IPS-11a (cell line): ENCODE results near the gene ACSL3.

Experiments
- H3K4me3 ChIP-seq: one replicate; pipeline ENCODE4 v1.5.1; 2013; ENCODE audit warnings: low read depth, low read length, control low read depth

The ACSL3 gene

GRCh38 chr2:222878877-222879603, 18.2 kb downstream of the ACSL3 start:
- no peak overlapping the region for H3K4me3 ChIP-seq

- H3K4me3 ChIP-seq = no peak overlapping the region
These were observed 18.7 kb downstream of the ACSL3 start for GRCh38 chr2:222879604-222879933.

DNA sequence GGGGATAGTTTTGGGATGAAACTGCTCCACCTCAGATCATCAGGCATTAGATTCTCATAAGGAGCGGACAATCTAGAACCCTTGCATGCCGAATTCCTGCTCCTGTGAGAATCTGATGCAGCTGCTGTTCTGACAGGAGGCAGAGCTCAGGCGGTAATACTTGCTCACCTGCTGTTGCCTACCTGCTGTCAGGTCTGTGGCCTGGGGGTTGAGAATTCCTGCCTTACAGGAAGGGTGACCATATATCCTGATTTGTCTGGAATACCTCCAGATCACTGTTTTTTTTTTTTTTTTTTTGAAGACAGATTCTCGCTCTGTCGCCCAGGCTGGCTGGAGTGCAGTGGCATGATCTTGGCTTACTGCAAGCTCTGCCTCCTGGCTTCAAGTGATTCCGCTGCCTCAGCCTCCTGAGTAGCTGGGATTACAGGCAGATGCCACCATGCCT, 21.7 kb downstream of the ACSL3 start:
- H3K4me3 ChIP-seq = no peak overlapping the region

DNA sequence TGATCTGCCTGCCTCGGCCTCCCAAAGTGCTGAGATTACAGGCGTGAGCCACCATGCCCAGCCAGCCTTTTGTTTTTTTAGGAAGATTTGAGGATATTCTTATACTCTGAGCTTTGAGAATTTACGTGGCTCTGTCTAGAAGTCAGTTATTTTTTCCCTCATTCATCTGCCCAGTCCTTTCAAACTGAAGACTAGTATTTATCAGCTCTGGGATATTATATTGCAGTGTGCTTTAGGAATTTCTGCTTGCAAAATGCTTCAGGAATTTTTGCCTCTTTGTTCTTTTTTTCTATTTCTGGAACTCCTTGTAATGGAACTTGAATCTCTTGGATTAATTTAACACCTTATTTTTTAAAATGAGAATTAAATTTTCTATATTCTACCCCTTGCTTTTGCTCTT, 22.6 kb downstream of the ACSL3 start:
- no peak overlapping the region for H3K4me3 ChIP-seq

GRCh38 chr2:222884114-222884771, 23.4 kb downstream of the ACSL3 start:
- no peak overlapping the region for H3K4me3 ChIP-seq

DNA sequence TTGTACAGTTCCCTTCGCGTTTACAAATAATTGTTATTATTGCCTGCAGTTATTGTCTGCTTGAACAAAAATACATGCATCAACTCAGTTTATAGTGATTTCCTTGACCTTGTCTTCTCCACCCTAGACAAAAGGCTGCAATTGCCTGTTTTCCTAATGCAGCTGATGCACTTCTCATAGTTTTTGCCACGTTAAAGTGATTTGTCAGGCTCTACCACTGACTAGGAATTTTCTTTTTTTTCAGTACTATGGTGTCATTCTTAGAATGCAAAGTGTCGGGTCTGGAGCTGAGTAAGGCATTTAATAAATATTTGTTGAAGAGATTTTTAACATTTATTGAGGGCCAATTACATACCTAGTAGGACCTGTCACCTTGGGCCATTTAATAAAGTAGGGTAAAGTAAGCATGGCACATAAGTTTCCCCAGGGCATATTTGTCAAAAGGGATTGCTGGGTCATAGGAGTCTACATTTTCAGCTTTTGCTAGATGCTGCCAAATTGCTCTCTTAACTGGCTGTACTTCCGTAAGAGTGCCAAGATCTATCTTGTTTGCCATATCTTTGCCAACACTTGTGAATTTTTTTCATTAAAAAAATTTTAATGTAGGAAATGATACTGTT, 24.1 kb downstream of the ACSL3 start:
- no peak overlapping the region for H3K4me3 ChIP-seq

DNA sequence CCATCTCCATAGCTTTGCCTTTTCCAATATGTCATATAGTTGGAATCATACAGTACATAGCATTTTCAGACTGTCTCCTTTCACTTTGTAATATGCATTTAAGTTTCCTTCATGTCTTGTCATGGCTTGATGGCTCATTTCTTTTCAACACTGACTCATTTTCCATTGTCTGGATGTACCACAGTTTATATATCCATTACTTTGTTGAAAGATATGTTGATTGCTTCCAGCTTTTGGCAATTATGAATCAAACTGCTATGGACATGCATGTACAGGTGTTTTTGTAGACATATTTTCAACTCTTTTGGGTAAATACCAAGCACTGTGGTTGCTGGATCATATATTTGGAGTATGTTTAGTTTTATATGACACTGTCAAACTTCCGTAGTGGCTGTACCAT, 26.3 kb downstream of the ACSL3 start:
- no peak overlapping the region for H3K4me3 ChIP-seq

DNA sequence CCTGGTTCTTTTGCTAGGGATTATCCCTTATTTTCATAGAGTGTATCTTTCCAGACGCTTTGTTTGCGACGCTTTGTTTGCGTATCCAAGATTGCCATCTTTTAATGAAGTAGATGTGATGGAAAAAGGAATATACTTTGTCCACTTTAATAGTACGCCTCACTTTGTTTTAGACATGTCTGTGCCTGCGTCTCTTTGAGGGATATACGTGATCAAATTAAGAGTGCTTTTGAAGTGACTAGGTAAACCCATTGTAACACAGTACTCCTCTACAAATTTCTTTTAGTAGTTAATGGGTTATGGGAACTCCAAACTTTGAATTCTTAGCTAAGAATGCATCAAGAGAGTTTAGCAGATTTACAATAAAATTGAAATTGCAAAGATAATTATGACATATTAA, 27.9 kb downstream of the ACSL3 start:
- no peak overlapping the region for H3K4me3 ChIP-seq

- no peak overlapping the region for H3K4me3 ChIP-seq
These were observed 31.1 kb downstream of the ACSL3 start for GRCh38 chr2:222891890-222892289.

- no peak overlapping the region for H3K4me3 ChIP-seq
These were observed 31.5 kb downstream of the ACSL3 start for GRCh38 chr2:222892321-222892720.

GRCh38 chr2:222892761-222893160, 31.9 kb downstream of the ACSL3 start:
- H3K4me3 ChIP-seq = no peak overlapping the region

GRCh38 chr2:222893716-222894115, 32.9 kb downstream of the ACSL3 start:
- no peak overlapping the region for H3K4me3 ChIP-seq

GRCh38 chr2:222895144-222895543, 34.3 kb downstream of the ACSL3 start:
- H3K4me3 ChIP-seq = no peak overlapping the region

GRCh38 chr2:222897898-222898297, 37.1 kb downstream of the ACSL3 start:
- no peak overlapping the region for H3K4me3 ChIP-seq

GRCh38 chr2:222899413-222900181, 38.8 kb downstream of the ACSL3 start:
- no peak overlapping the region for H3K4me3 ChIP-seq

DNA sequence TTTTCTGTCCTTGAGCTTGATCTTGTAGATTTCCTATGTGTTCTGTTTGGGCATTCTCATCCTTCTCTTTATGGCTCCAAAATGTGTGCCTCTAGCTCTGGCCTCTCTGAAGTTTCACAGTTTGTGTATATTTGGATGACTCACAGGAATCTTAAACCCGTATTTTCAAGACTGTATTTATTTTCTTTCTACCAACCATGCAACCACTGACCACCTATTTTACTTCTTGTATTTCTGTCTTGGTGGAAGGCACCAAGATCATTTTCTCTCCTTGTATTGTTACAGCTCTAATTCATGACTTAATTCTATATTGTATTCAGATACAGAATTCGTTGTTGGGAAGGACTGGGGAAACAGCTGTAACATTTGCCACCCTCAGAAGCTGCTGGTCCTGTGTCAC, 39.5 kb downstream of the ACSL3 start:
- no peak overlapping the region for H3K4me3 ChIP-seq

- H3K4me3 ChIP-seq = no peak overlapping the region
These were observed 41.8 kb downstream of the ACSL3 start for GRCh38 chr2:222902660-222903059.

DNA sequence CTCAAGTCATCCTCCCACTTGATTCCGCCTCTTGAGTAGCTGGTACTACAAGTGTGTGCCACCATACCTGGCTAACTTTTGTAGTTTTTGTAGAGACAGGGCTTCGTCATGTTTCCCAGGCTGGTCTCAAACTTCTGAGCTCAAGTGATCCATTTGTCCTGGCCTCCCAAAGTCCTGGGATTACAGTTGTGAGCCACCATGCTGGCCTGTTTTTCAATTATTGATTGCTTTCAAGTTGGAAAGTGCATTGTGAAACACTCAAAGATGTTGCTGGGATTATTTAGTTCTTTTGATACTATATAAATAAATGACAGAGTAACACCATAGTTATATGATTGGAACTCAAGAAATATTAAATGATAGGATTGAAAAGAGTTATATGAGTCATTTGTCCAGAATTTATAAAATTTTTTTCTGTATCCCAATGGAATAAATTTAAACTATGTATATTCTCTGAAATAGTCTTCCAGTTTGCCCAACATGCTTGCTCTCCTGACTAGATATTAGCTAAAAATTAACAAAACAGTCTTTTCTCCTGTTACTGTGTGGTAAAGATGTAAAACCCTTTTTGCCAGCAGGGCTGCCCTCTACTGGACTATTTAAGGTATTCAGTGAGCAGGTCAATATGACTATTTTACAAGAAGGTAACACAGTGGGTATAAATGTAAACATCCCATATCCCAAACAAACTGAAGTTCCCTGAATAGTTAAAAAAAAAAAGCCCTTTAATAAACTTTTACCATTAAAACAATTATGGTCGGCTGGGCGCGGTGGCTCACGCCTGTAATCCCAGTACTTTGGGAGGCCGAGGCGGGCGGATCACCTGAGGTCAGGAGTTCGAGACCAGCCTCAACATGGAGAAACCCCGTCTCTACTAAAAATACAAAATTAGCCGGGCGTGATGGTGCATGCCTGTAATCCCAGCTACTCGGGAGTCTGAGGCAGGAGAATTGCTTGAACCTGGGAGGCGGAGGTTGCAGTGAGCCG, 42.7 kb downstream of the ACSL3 start:
- H3K4me3 ChIP-seq = no peak overlapping the region

GRCh38 chr2:222904557-222905258, 43.9 kb downstream of the ACSL3 start:
- no peak overlapping the region for H3K4me3 ChIP-seq

- H3K4me3 ChIP-seq = no peak overlapping the region
These were observed 46.2 kb downstream of the ACSL3 start for GRCh38 chr2:222907048-222907447.
